ENCODE measurements around the gene ELP4. TPM values are rescaled to one million over a fixed set of nuclear protein-coding genes. Genes with fewer than 3 reads are reported as not detected.

Gene ELP4
- total RNA-seq, 1 donor from 2014 or later: 147 TPM

- Histone ChIP-seq H3K4me2 (peak overlapping the region; percentile 98), H3K4me3 (peak overlapping the region; percentile 91), H3K9me3 (ENCODE audit: low read depth) (no peaks in the 10 kb centered on the region), H3K4me1 (peaks cover 36% of the 10 kb centered on the region), H4K20me1 (ENCODE audit: low read depth) (peaks cover 65% of the 10 kb centered on the region), H3K36me3 (peaks cover 3% of the 10 kb centered on the region), H3K9ac (peak overlapping the region; percentile 50), H3F3A (ENCODE audit: low read depth) (peaks cover 91% of the 10 kb centered on the region), H2AFZ (replicated peaks) (no peak overlapping the region), H3K79me2 (ENCODE audit: low read depth) (peaks cover 65% of the 10 kb centered on the region), H3K27me3 (peaks cover 79% of the 10 kb centered on the region), H3K27ac (no peak overlapping the region)
- peaks cover 48% of the 10 kb centered on the region for H3K4me1 Mint-ChIP-seq
- peak overlapping the region; percentile 95 for H3K27ac Mint-ChIP-seq
- DNase-seq (ENCODE audit: low spot score): no peak
- peak overlapping the region; percentile 97 for H3K4me3 Mint-ChIP-seq
- H3K27me3 Mint-ChIP-seq (ENCODE audit: insufficient read depth, low read depth): peaks cover 50% of the 10 kb centered on the region
- TF ChIP-seq EZH2phosphoT487 (IDR thresholded peaks at IDR 0.05) (no peak), CTCF (IDR thresholded peaks at IDR 0.05) (no peak), EZH2 (IDR thresholded peaks at IDR 0.05) (no peak)
- peaks cover 42% of the 10 kb centered on the region for H3K36me3 Mint-ChIP-seq
- peaks cover 11% of the 10 kb centered on the region for H3K9me3 Mint-ChIP-seq
Measured at GRCh38 chr11:31809541-31809856, 299.9 kb downstream of the ELP4 start.

- H3K4me1 Mint-ChIP-seq: peaks cover 48% of the 10 kb centered on the region
- H3K27me3 ChIP-seq: peaks cover 79% of the 10 kb centered on the region
- H4K20me1 ChIP-seq (ENCODE audit: low read depth): peaks cover 58% of the 10 kb centered on the region
- peak overlapping the region; percentile 91 for H3K4me3 ChIP-seq
- H3K27me3 Mint-ChIP-seq (ENCODE audit: insufficient read depth, low read depth): peaks cover 53% of the 10 kb centered on the region
- peak overlapping the region; percentile 50 for H3K9ac ChIP-seq
- peak; percentile 70 for DNase-seq (ENCODE audit: low spot score)
- H3K36me3 ChIP-seq: peaks cover 3% of the 10 kb centered on the region
- peak overlapping the region; percentile 95 for H3K27ac Mint-ChIP-seq
- H3K27ac ChIP-seq: no peak overlapping the region
- H3K9me3 Mint-ChIP-seq: peaks cover 7% of the 10 kb centered on the region
- TF ChIP-seq EZH2 (IDR thresholded peaks at IDR 0.05) (peak; percentile 15), CTCF (IDR thresholded peaks at IDR 0.05) (no peak)
- no peak overlapping the region for H2AFZ ChIP-seq (replicated peaks)
- peaks cover 39% of the 10 kb centered on the region for H3K36me3 Mint-ChIP-seq
- H3K79me2 ChIP-seq (ENCODE audit: low read depth): peaks cover 59% of the 10 kb centered on the region
- peak overlapping the region; percentile 98 for H3K4me2 ChIP-seq
- peak overlapping the region; percentile 97 for H3K4me3 Mint-ChIP-seq
- peaks cover 36% of the 10 kb centered on the region for H3K4me1 ChIP-seq
- H3F3A ChIP-seq (ENCODE audit: low read depth): peaks cover 93% of the 10 kb centered on the region
- no peaks in the 10 kb centered on the region for H3K9me3 ChIP-seq (ENCODE audit: low read depth)
Measured at GRCh38 chr11:31809857-31810778, 300.6 kb downstream of the ELP4 start.

- Histone ChIP-seq H3K4me2 (peak within 1 kb of the TSS; percentile 98), H3K27ac (peak within 1 kb of the TSS; percentile 40), H2AFZ (replicated peaks) (no peak within 1 kb of the TSS), H3K9ac (peak within 1 kb of the TSS; percentile 50), H3F3A (ENCODE audit: low read depth) (peaks cover 96% of the 10 kb centered on the region), H3K4me1 (peaks cover 38% of the 10 kb centered on the region), H3K4me3 (peak within 1 kb of the TSS; percentile 91), H3K27me3 (peaks cover 79% of the 10 kb centered on the region), H3K79me2 (ENCODE audit: low read depth) (peaks cover 50% of the 10 kb centered on the region), H4K20me1 (ENCODE audit: low read depth) (peaks cover 52% of the 10 kb centered on the region), H3K36me3 (peaks cover 3% of the 10 kb centered on the region), H3K9me3 (ENCODE audit: low read depth) (no peaks in the 10 kb centered on the region)
- H3K36me3 Mint-ChIP-seq: peaks cover 39% of the 10 kb centered on the region
- H3K4me1 Mint-ChIP-seq: peaks cover 51% of the 10 kb centered on the region
- H3K9me3 Mint-ChIP-seq: peaks cover 7% of the 10 kb centered on the region
- peaks cover 53% of the 10 kb centered on the region for H3K27me3 Mint-ChIP-seq (ENCODE audit: insufficient read depth, low read depth)
- H3K27ac Mint-ChIP-seq: peak within 1 kb of the TSS; percentile 94
- DNase-seq (ENCODE audit: low spot score): peak; percentile 97
- no peak for TF ChIP-seq EZH2 (IDR thresholded peaks at IDR 0.05)
- no peak for TF ChIP-seq CTCF (IDR thresholded peaks at IDR 0.05)
- TF ChIP-seq EZH2phosphoT487 (IDR thresholded peaks at IDR 0.05): no peak
- H3K4me3 Mint-ChIP-seq: peak within 1 kb of the TSS; percentile 97
Measured at GRCh38 chr11:31810779-31811647, 301.4 kb downstream of the ELP4 start, which contains the start of gene PAX6. Gene PAX6 (minus strand): TSS chr11:31811322. CDS start chr11:31806411, 4,911 bp downstream.

All from neural progenitor cell (in vitro differentiated cells).